ENCODE data around the gene CRADD.

DNA sequence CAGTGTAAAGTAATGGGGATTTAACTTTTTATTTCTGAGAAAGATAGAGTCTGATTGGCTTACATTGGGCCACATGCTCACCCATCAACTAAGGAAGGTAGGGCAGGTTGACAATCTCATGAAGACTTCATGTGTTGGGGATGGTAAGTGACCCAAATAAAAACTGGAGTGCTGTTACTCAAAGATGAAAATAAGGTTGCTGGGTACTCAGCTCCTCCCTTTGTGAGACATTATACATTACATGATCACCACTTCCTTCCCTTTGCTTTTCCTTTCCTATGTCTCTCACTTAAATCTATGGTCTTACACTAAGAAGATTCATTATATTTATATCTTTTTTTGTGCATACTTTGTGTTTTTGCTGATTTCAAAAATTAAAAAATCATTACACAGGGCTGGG, 247.2 kb downstream of the CRADD start:
- TF ChIP-seq CTCF (IDR thresholded peaks at IDR 0.05) (no peak), EZH2 (IDR thresholded peaks at IDR 0.05) (no peak)
